GM23338 (cell line): ENCODE data around the gene DIO1.

ENCODE experiments used
- EZH2 ChIP-seq: fragments of 200-600 bp; sonication (generic); IDR thresholded peaks from one replicate; pipeline ENCODE4 v1.8.0; 2017; ENCODE audit warnings: antibody characterized with exemption, mild to moderate bottlenecking, low read depth; ENCODE audit not compliant: unreplicated experiment
- EZH2phosphoT487 ChIP-seq: fragments of 200-600 bp; sonication (generic); IDR thresholded peaks from one replicate; pipeline ENCODE4 v1.8.1; 2018; ENCODE audit warnings: antibody characterized with exemption; ENCODE audit not compliant: unreplicated experiment
- POLR2AphosphoS5 ChIP-seq: IDR thresholded peaks from 2 replicates; pipeline ENCODE4 v1.6.1; 2016; ENCODE audit warnings: antibody characterized with exemption, low read depth
- TF ChIP-seq, protein P1 (sequence below), 2 experiments: fragments of 200-600 bp in 1 of 2; sonication (generic) in 1 of 2; conservative IDR thresholded peaks; 2 replicates each; pipeline versions ENCODE4 v1.5.1 to v1.6.1; 2016 to 2017; ENCODE audit warnings: antibody characterized with exemption in 2 of 2, low read depth in 2 of 2, mild to moderate bottlenecking in 2 of 2, moderate library complexity in 1 of 2
- TF ChIP-seq, protein P2 (sequence below): IDR thresholded peaks from one replicate; pipeline ENCODE4 v1.6.1; 2018; ENCODE audit warnings: antibody characterized with exemption; ENCODE audit not compliant: unreplicated experiment

GRCh38 chr1:53944469-53945182 lies 50.6 kb downstream of the DIO1 start:
- TF ChIP-seq, protein P1, sequence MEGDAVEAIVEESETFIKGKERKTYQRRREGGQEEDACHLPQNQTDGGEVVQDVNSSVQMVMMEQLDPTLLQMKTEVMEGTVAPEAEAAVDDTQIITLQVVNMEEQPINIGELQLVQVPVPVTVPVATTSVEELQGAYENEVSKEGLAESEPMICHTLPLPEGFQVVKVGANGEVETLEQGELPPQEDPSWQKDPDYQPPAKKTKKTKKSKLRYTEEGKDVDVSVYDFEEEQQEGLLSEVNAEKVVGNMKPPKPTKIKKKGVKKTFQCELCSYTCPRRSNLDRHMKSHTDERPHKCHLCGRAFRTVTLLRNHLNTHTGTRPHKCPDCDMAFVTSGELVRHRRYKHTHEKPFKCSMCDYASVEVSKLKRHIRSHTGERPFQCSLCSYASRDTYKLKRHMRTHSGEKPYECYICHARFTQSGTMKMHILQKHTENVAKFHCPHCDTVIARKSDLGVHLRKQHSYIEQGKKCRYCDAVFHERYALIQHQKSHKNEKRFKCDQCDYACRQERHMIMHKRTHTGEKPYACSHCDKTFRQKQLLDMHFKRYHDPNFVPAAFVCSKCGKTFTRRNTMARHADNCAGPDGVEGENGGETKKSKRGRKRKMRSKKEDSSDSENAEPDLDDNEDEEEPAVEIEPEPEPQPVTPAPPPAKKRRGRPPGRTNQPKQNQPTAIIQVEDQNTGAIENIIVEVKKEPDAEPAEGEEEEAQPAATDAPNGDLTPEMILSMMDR (conservative IDR thresholded peaks at IDR 0.05; ENCODE audit: low read depth in 2 of 2): no peak
- no peak for TF ChIP-seq EZH2
- no peak for TF ChIP-seq POLR2AphosphoS5
- TF ChIP-seq, protein P2, sequence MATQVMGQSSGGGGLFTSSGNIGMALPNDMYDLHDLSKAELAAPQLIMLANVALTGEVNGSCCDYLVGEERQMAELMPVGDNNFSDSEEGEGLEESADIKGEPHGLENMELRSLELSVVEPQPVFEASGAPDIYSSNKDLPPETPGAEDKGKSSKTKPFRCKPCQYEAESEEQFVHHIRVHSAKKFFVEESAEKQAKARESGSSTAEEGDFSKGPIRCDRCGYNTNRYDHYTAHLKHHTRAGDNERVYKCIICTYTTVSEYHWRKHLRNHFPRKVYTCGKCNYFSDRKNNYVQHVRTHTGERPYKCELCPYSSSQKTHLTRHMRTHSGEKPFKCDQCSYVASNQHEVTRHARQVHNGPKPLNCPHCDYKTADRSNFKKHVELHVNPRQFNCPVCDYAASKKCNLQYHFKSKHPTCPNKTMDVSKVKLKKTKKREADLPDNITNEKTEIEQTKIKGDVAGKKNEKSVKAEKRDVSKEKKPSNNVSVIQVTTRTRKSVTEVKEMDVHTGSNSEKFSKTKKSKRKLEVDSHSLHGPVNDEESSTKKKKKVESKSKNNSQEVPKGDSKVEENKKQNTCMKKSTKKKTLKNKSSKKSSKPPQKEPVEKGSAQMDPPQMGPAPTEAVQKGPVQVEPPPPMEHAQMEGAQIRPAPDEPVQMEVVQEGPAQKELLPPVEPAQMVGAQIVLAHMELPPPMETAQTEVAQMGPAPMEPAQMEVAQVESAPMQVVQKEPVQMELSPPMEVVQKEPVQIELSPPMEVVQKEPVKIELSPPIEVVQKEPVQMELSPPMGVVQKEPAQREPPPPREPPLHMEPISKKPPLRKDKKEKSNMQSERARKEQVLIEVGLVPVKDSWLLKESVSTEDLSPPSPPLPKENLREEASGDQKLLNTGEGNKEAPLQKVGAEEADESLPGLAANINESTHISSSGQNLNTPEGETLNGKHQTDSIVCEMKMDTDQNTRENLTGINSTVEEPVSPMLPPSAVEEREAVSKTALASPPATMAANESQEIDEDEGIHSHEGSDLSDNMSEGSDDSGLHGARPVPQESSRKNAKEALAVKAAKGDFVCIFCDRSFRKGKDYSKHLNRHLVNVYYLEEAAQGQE: no peak
- no peak for TF ChIP-seq EZH2phosphoT487
